ENCODE measurements around the gene MLN. TPM values are rescaled to one million over a fixed set of nuclear protein-coding genes. Genes with fewer than 3 reads are reported as not detected.

The MLN gene
- total RNA-seq, 1 experiment from 2014 or later, result not detected

DNA sequence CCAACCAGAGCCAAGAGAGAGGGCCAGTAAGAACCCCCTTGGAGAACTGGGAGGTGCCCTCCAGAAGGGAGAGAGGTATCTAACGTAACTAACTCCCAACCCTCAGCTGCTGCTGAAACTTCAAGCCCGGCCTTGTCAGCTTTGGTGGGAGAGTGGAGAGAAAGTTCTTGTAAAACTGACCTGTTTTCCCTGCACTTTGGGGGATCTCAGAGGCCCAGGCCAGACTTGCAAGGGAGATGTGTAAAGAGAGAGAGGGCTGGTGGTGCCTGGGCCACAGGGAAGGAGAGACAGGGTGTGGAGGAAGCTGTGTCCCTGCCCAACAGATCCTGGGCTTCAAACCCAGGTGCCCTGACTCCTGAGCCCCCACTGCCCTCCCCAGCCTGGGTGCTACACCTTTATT lies 39.8 kb downstream of the MLN start:
- no peak for DNase-seq
- Mint-ChIP-seq H3K27ac (no peak overlapping the region; a peak in 2 of 7 replicates), H3K9me3 (peaks cover 0 to 3% of the 10 kb centered on the region in 2 experiments; a peak in 2 of 5 replicates), H3K4me1 (peaks cover 11 to 18% of the 10 kb centered on the region in 2 experiments), H3K4me3 (no peak overlapping the region), H3K27me3 (ENCODE audit: low read depth) (peaks cover 10% of the 10 kb centered on the region), H3K36me3 (ENCODE audit: insufficient read depth in 1 of 3, low read depth in 3 of 3) (no peaks in the 10 kb centered on the region; a peak in 1 of 7 replicates)
- Histone ChIP-seq H3K4me2 (ENCODE audit: insufficient read depth, insufficient read length, low read length) (no peak overlapping the region), H3K9me3 (ENCODE audit: control insufficient read depth, low read depth, low read length) (no peaks in the 10 kb centered on the region), H3T11ph (ENCODE audit: low read length) (no peak overlapping the region), H2BK5ac (ENCODE audit: insufficient read length, low read length) (no peak overlapping the region), H3K18ac (ENCODE audit: insufficient read length, low read depth, low read length) (no peak overlapping the region), H3K27ac (ENCODE audit: insufficient read length, low read depth, low read length) (no peak overlapping the region), H2AFZ (ENCODE audit: low read length) (no peak overlapping the region), H4K91ac (ENCODE audit: insufficient read length, low read depth, low read length) (no peak overlapping the region), H2BK12ac (ENCODE audit: insufficient read length, low read depth, low read length) (no peak overlapping the region), H3K4ac (ENCODE audit: low read depth, low read length) (no peak overlapping the region), H3K56ac (ENCODE audit: insufficient read length, low read depth, low read length) (no peak overlapping the region), H3K23me2 (ENCODE audit: insufficient read length, low read depth, low read length, poor library complexity, severe bottlenecking) (no peaks in the 10 kb centered on the region), H3K79me1 (ENCODE audit: insufficient read depth, low read depth, low read length, poor library complexity, severe bottlenecking) (no peaks in the 10 kb centered on the region), H4K8ac (replicated peaks; ENCODE audit: insufficient read length, low read depth, low read length) (no peak overlapping the region), H3K14ac (ENCODE audit: insufficient read depth, low read length) (no peak overlapping the region), H2BK20ac (ENCODE audit: low read depth, low read length, poor library complexity, severe bottlenecking) (no peak overlapping the region), H4K5ac (ENCODE audit: insufficient read length, low read depth, low read length) (no peak overlapping the region), H3K9ac (ENCODE audit: extremely low read depth, insufficient read length, low read length) (no peak overlapping the region), H3K27me3 (ENCODE audit: insufficient read depth, low read length) (no peaks in the 10 kb centered on the region), H2BK120ac (ENCODE audit: low read depth, low read length, poor library complexity, severe bottlenecking) (no peak overlapping the region), H3K23ac (ENCODE audit: insufficient read length, low read depth, low read length) (no peak overlapping the region), H3K4me1 (ENCODE audit: insufficient read depth, low read length) (peaks cover 2% of the 10 kb centered on the region; the same call in 1 of the 2 replicates), H4K20me1 (ENCODE audit: control insufficient read depth, insufficient read depth, insufficient read length) (no peaks in the 10 kb centered on the region), H2BK15ac (ENCODE audit: low read depth, low read length) (no peak overlapping the region), H2AK5ac (ENCODE audit: insufficient read length, low read length) (no peak overlapping the region), H3K79me2 (ENCODE audit: insufficient read depth, low read length) (no peaks in the 10 kb centered on the region)
- WGBS (ENCODE audit: extremely low coverage, insufficient read length, low lambda C conversion rate), result no CpG with 5 or more reads among the region's 2 CpGs
- TF ChIP-seq, protein P1, sequence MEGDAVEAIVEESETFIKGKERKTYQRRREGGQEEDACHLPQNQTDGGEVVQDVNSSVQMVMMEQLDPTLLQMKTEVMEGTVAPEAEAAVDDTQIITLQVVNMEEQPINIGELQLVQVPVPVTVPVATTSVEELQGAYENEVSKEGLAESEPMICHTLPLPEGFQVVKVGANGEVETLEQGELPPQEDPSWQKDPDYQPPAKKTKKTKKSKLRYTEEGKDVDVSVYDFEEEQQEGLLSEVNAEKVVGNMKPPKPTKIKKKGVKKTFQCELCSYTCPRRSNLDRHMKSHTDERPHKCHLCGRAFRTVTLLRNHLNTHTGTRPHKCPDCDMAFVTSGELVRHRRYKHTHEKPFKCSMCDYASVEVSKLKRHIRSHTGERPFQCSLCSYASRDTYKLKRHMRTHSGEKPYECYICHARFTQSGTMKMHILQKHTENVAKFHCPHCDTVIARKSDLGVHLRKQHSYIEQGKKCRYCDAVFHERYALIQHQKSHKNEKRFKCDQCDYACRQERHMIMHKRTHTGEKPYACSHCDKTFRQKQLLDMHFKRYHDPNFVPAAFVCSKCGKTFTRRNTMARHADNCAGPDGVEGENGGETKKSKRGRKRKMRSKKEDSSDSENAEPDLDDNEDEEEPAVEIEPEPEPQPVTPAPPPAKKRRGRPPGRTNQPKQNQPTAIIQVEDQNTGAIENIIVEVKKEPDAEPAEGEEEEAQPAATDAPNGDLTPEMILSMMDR (conservative IDR thresholded peaks at IDR 0.05), result no peak

All from H9 (cell line).